Uterus (tissue), 4 donors: Measurements from ENCODE around the gene CEP112. TPM values are rescaled to one million over a fixed set of nuclear protein-coding genes. Genes with fewer than 3 reads are reported as not detected.
"Not testable (repeated sequence)": the region's sequence is repeated elsewhere in the genome, so short reads cannot be mapped to it uniquely, and the experiment has no call there.

Experiments
- DNase-seq, 2 donors: peaks; one replicate each; pipeline ENCODE4 v3.0.0-alpha.2; 2019 to 2020
- H3K27ac ChIP-seq, 2 donors: fragments of 200-600 bp; sonication (generic); 1 replicate in 1 of 2; 2 replicates in 1 of 2; pipeline ENCODE4 v1.5.1; 2016 to 2018
- H3K27me3 ChIP-seq, 2 donors: fragments of 200-600 bp; sonication (generic); one replicate each; pipeline ENCODE4 v1.5.1; 2018 to 2019; ENCODE audit warnings: control low read depth in 1 of 2
- H3K36me3 ChIP-seq, 2 donors: fragments of 200-600 bp; sonication (generic); one replicate each; pipeline ENCODE4 v1.5.1; 2019; ENCODE audit warnings: control low read depth in 1 of 2
- H3K4me1 ChIP-seq, 2 donors: fragments of 200-600 bp; sonication (generic); one replicate each; pipeline ENCODE4 v1.5.1; 2018 to 2019; ENCODE audit warnings: control low read depth in 1 of 2
- H3K4me3 ChIP-seq, 2 donors: fragments of 200-600 bp; sonication (generic); 1 replicate in 1 of 2; 2 replicates in 1 of 2; pipeline ENCODE4 v1.5.1; 2018 to 2019; ENCODE audit warnings: mild to moderate bottlenecking in 1 of 2
- H3K9me3 ChIP-seq, 2 donors: fragments of 200-600 bp; sonication (generic); one replicate each; pipeline ENCODE4 v1.5.1; 2019; ENCODE audit warnings: control low read depth in 1 of 2
- POLR2A ChIP-seq, 2 donors: fragments of 450-650 bp; IDR thresholded peaks; one replicate each; pipeline ENCODE4 v1.6.1; 2016; ENCODE audit warnings: antibody characterized with exemption in 2 of 2, mild to moderate bottlenecking in 1 of 2, moderate library complexity in 1 of 2
- intact Hi-C: fragments of 100-400 bp; cut with DNase I; formaldehyde crosslinking; loops from one replicate; pipeline ENCODE4 v1.15.1; 2023; ENCODE audit warnings: low total_unique reads
- total RNA-seq, 4 donors: library from RNA; depleted of rRNA in 3 of 4; stranded (reverse); fragments of >200 nt in 3 of 4; gene quantifications; one replicate each; pipeline versions ENCODE4 v1.1.0 to v1.2.4, GENCODE V29; 2014 to 2023
- TF ChIP-seq, protein P1 (sequence below), 4 experiments: fragments of 200-600 bp in 2 of 4; fragments of 450-650 bp in 2 of 4; sonication (generic) in 2 of 4; IDR thresholded peaks; one replicate each; pipeline ENCODE4 v1.5.1; 2016 to 2019; ENCODE audit warnings: antibody characterized with exemption in 4 of 4, mild to moderate bottlenecking in 2 of 4, moderate library complexity in 1 of 4
- donor health status: DM: yes; HTN: yes; CAD: no.

The CEP112 gene
- total RNA-seq, 4 donors from 2014 or later = 36.6 to 96.5 (median 52.4) TPM

DNA sequence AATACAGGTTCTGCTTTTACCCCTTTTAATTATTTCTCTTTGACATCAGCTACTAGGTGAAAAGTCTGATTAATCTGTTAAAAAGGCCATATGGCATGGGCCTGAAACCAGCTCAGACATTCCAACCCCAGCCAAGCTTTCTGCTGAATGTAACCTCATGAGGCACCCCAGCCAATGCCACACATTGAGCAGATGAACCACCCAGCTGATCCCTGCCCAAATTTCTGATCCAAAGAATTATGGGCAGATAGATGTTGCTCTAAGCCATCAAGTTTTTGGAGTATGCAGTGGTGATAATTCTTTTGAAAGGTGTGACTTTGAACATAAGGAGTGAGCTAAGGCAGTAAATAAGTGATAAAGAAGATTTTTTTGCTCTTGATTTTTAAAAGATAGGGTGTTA lies 452.9 kb downstream of the CEP112 start:
- no peak for DNase-seq

GRCh38 chr17:65737451-65737850 lies 454.5 kb downstream of the CEP112 start:
- TF ChIP-seq POLR2A (IDR thresholded peaks at IDR 0.05) = no peak
- TF ChIP-seq, protein P1, sequence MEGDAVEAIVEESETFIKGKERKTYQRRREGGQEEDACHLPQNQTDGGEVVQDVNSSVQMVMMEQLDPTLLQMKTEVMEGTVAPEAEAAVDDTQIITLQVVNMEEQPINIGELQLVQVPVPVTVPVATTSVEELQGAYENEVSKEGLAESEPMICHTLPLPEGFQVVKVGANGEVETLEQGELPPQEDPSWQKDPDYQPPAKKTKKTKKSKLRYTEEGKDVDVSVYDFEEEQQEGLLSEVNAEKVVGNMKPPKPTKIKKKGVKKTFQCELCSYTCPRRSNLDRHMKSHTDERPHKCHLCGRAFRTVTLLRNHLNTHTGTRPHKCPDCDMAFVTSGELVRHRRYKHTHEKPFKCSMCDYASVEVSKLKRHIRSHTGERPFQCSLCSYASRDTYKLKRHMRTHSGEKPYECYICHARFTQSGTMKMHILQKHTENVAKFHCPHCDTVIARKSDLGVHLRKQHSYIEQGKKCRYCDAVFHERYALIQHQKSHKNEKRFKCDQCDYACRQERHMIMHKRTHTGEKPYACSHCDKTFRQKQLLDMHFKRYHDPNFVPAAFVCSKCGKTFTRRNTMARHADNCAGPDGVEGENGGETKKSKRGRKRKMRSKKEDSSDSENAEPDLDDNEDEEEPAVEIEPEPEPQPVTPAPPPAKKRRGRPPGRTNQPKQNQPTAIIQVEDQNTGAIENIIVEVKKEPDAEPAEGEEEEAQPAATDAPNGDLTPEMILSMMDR (IDR thresholded peaks at IDR 0.05) = no peak
- no peak overlapping the region for H3K4me3 ChIP-seq
- no peak overlapping the region for H3K27ac ChIP-seq
- intact Hi-C loops = no loop called here
- DNase-seq = no peak
- no peaks in the 10 kb centered on the region for H3K4me1 ChIP-seq
- no peaks in the 10 kb centered on the region for H3K27me3 ChIP-seq
- no peaks in the 10 kb centered on the region for H3K9me3 ChIP-seq
- no peaks in the 10 kb centered on the region for H3K36me3 ChIP-seq

More for the DNA sequence above, 452.9 kb downstream of the CEP112 start:
- intact Hi-C loops = no loop called here
- no peak for TF ChIP-seq POLR2A (IDR thresholded peaks at IDR 0.05)
- TF ChIP-seq, protein P1 (IDR thresholded peaks at IDR 0.05) = no peak
- Histone ChIP-seq H3K36me3 (no peaks in the 10 kb centered on the region), H3K27ac (no peak overlapping the region), H3K4me3 (no peak overlapping the region), H3K4me1 (no peaks in the 10 kb centered on the region), H3K9me3 (no peaks in the 10 kb centered on the region), H3K27me3 (no peaks in the 10 kb centered on the region)

DNA sequence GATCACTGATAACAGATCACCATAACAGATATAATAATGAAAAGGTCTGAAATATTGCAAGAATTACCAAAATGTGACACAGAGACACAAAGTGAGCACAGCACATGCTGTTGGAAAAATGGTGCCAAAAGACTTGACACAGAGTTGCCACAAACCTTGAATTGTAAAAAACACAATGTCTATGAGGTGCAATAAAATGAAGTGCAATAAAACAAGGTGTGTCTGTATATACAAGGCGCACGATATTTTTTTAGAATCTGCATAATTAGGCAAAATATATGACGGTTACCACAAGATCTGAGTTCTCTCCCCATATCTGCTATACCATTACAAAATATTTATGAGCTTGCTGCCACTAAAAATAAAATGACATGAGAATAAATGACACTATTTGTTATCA lies 458.6 kb downstream of the CEP112 start:
- H3K27me3 ChIP-seq = no peaks in the 10 kb centered on the region
- TF ChIP-seq POLR2A (IDR thresholded peaks at IDR 0.05) = no peak
- TF ChIP-seq, protein P1 (IDR thresholded peaks at IDR 0.05) = no peak
- intact Hi-C loops = no loop called here
- no peaks in the 10 kb centered on the region for H3K36me3 ChIP-seq
- H3K4me1 ChIP-seq = no peaks in the 10 kb centered on the region
- no peak for DNase-seq
- H3K9me3 ChIP-seq = peaks cover 0 to 4% of the 10 kb centered on the region in 2 donors
- no peak overlapping the region for H3K4me3 ChIP-seq
- H3K27ac ChIP-seq = no peak overlapping the region

DNA sequence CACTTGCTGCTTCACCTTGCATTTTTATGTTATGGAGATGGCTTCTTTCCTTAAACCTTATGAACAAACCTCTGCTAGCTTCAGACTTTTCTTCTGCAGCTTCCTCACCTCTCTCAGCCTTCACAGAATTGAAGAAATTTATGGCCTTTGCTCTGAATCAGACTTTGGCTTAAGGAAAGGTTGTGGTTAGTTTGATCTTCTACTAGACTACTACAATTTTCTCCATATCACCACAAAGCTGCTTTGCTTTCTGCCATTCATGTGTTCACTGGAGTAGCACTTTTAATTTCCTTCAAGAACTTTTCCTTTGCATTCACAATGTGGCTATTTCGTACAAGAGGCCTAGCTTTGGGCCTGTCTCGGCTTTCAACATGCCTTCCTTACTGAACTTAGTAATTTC lies 459.3 kb downstream of the CEP112 start:
- H3K9me3 ChIP-seq, H3K27ac ChIP-seq, intact Hi-C loops: not testable (repeated sequence)

DNA sequence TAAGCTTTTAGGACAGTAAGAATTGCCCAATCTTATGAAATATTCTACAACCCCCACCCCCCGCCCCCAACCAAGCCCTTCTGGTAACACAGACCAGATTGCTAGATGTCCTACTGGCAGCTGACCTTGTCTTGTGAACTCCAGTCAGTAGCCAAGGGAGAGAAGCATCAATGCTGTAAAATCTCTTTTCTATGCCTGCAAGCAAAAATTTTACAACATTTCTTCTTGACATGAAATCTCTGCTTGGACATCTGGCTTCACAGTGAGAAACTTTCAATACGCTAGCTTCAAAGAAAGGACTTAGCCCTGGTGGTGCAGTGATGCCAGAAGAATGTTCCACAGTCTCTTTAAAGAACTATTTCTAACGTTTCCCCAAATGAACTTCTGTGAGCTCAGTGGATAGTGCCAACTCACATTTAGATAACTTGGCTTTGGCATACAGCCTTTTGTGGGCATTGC lies 461.2 kb downstream of the CEP112 start:
- H3K27ac ChIP-seq = peak overlapping the region; percentile 53
- intact Hi-C loops = no loop called here
- DNase-seq = peak in 1 of 2 donors; percentile 39

More for the DNA sequence above, 459.3 kb downstream of the CEP112 start:
- not testable (repeated sequence) for H3K36me3 ChIP-seq, H3K4me3 ChIP-seq, DNase-seq, H3K27me3 ChIP-seq, H3K4me1 ChIP-seq

More for the DNA sequence above, 461.2 kb downstream of the CEP112 start:
- H3K36me3 ChIP-seq = no peaks in the 10 kb centered on the region
- no peaks in the 10 kb centered on the region for H3K27me3 ChIP-seq
- H3K4me1 ChIP-seq = no peaks in the 10 kb centered on the region
- TF ChIP-seq, protein P1 (IDR thresholded peaks at IDR 0.05) = no peak
- no peak for TF ChIP-seq POLR2A (IDR thresholded peaks at IDR 0.05)
- peaks cover 0 to 4% of the 10 kb centered on the region in 2 donors for H3K9me3 ChIP-seq
- no peak overlapping the region for H3K4me3 ChIP-seq
